ENCODE results near the gene IYD.
A peak's percentile ranks its signal among the peaks of the same experiment; 100 is the strongest.

The IYD gene

GRCh38 chr6:150403458-150404246 is 34.8 kb downstream of the IYD start:
- no peak overlapping the region for H3K4me3 ChIP-seq (ENCODE audit: control insufficient read depth, low read depth, low read length)
- DNase-seq (ENCODE audit: low read depth) = peak; percentile 55
- no peak for TF ChIP-seq CTCF (IDR thresholded peaks at IDR 0.05; ENCODE audit: control insufficient read depth, insufficient read depth, low read depth, low read length, missing control alignments)

- DNase-seq (ENCODE audit: low read depth) = no peak
- no peak overlapping the region for H3K4me3 ChIP-seq (ENCODE audit: control insufficient read depth, low read depth, low read length)
- no peak for TF ChIP-seq CTCF (IDR thresholded peaks at IDR 0.05; ENCODE audit: control insufficient read depth, insufficient read depth, low read depth, low read length, missing control alignments)
Observed at GRCh38 chr6:150406948-150407347, 38.1 kb downstream of the IYD start.

GRCh38 chr6:150408842-150409241 is 40.0 kb downstream of the IYD start:
- no peak for DNase-seq (ENCODE audit: low read depth)
- H3K4me3 ChIP-seq (ENCODE audit: control insufficient read depth, low read depth, low read length) = no peak overlapping the region
- TF ChIP-seq CTCF (IDR thresholded peaks at IDR 0.05; ENCODE audit: control insufficient read depth, insufficient read depth, low read depth, low read length, missing control alignments) = no peak

GRCh38 chr6:150409576-150410066 is 40.8 kb downstream of the IYD start:
- no peak overlapping the region for H3K4me3 ChIP-seq (ENCODE audit: control insufficient read depth, low read depth, low read length)
- DNase-seq (ENCODE audit: low read depth) = no peak
- no peak for TF ChIP-seq CTCF (IDR thresholded peaks at IDR 0.05; ENCODE audit: control insufficient read depth, insufficient read depth, low read depth, low read length, missing control alignments)

- H3K4me3 ChIP-seq (ENCODE audit: control insufficient read depth, low read depth, low read length) = no peak overlapping the region
- DNase-seq (ENCODE audit: low read depth) = no peak
- no peak for TF ChIP-seq CTCF (IDR thresholded peaks at IDR 0.05; ENCODE audit: control insufficient read depth, insufficient read depth, low read depth, low read length, missing control alignments)
Observed at GRCh38 chr6:150410399-150410798, 41.6 kb downstream of the IYD start.

- no peak for TF ChIP-seq CTCF (IDR thresholded peaks at IDR 0.05; ENCODE audit: control insufficient read depth, insufficient read depth, low read depth, low read length, missing control alignments)
- DNase-seq (ENCODE audit: low read depth) = no peak
- no peak overlapping the region for H3K4me3 ChIP-seq (ENCODE audit: control insufficient read depth, low read depth, low read length)
Observed at GRCh38 chr6:150410906-150411305, 42.1 kb downstream of the IYD start.
